AG10803 (cell line): Measurements from ENCODE around the gene CNST.
"Not testable (repeated sequence)": the region's sequence is repeated elsewhere in the genome, so short reads cannot be mapped to it uniquely, and the experiment has no call there.

Experiments
- DNase-seq: peaks from one replicate; pipeline ENCODE4 v3.0.0; 2010; ENCODE audit warnings: low read depth
- H3K4me3 ChIP-seq: 2 replicates; pipeline ENCODE4 v1.5.1; 2011; ENCODE audit warnings: mild to moderate bottlenecking, low read length, control low read depth
- CTCF ChIP-seq: conservative IDR thresholded peaks from 2 replicates; pipeline ENCODE4 v1.5.1; 2011; ENCODE audit warnings: mild to moderate bottlenecking, low read length, control low read depth, inconsistent platforms

CNST gene

GRCh38 chr1:246602194-246602593 is 35.9 kb downstream of the CNST start:
- no peak for TF ChIP-seq CTCF
- no peak overlapping the region for H3K4me3 ChIP-seq
- DNase-seq, result peak; percentile 57

- DNase-seq, H3K4me3 ChIP-seq: not testable (repeated sequence)
These were observed 39.0 kb downstream of the CNST start for GRCh38 chr1:246605231-246605630.

GRCh38 chr1:246607462-246607861 is 41.2 kb downstream of the CNST start:
- TF ChIP-seq CTCF, result no peak
- DNase-seq, result no peak
- H3K4me3 ChIP-seq, result no peak overlapping the region

- H3K4me3 ChIP-seq, result no peak overlapping the region
- peak; percentile 86 for DNase-seq
- peak; percentile 20 for TF ChIP-seq CTCF
These were observed 42.5 kb downstream of the CNST start for GRCh38 chr1:246608616-246609376.

GRCh38 chr1:246609632-246610031 is 43.4 kb downstream of the CNST start:
- peak; percentile 82 for DNase-seq
- no peak overlapping the region for H3K4me3 ChIP-seq
- no peak for TF ChIP-seq CTCF

- no peak overlapping the region for H3K4me3 ChIP-seq
- DNase-seq, result no peak
- no peak for TF ChIP-seq CTCF
These were observed 47.0 kb downstream of the CNST start for GRCh38 chr1:246613096-246613758.

GRCh38 chr1:246617156-246617555 is 50.9 kb downstream of the CNST start:
- no peak for TF ChIP-seq CTCF
- H3K4me3 ChIP-seq, result no peak overlapping the region
- no peak for DNase-seq
